Endothelial cell of umbilical vein (primary cell): ENCODE results near the gene PIWIL4. TPM values are rescaled to one million over a fixed set of nuclear protein-coding genes. Genes with fewer than 3 reads are reported as not detected.

ENCODE experiments used
- BruUV-seq: library from RNA; stranded (reverse); fragments of 400-500 nt; replicated peaks from 2 replicates; lab custom pipeline; 2021; lab: Mats Ljungman, UMichigan
- CTCF ChIA-PET: fragments of 300-600, 350-600 bp; sonication (Branson Sonifier 250); formaldehyde crosslinking; loops from one replicate; lab custom pipeline; 2021; ENCODE audit warnings: antibody characterized with exemption, inconsistent platforms; lab: Charles Lee
- POLR2A ChIA-PET: fragments of 300-600, 350-600 bp; sonication (Branson Sonifier 250); formaldehyde crosslinking; loops from one replicate; lab custom pipeline; 2021; ENCODE audit warnings: antibody characterized with exemption, inconsistent platforms; lab: Charles Lee
- DNase-seq: peaks from one replicate; pipeline ENCODE4 v3.0.0-alpha.2; 2011; ENCODE audit warnings: low read depth, low spot score
- FAIRE-seq: peaks from 2 replicates; lab custom pipeline; 2011; peaks lifted over from hg19 to GRCh38; lab: Jason Lieb, UNC
- H2AFZ ChIP-seq: 2 replicates; pipeline ENCODE4 v1.6.0; 2012; ENCODE audit warnings: low read depth, low read length, control low read depth, inconsistent platforms
- H3K27ac ChIP-seq: 2 replicates; pipeline ENCODE4 v1.5.1; 2011; ENCODE audit warnings: low read depth, mild to moderate bottlenecking, control low read depth, low read length, moderate library complexity; ENCODE audit not compliant: insufficient read depth
- H3K27me3 ChIP-seq, 2 experiments: 2 replicates each; pipeline versions ENCODE4 v1.6.0 to v1.6.1; 2011; ENCODE audit warnings: low read length in 2 of 2, mixed read lengths in 1 of 2; ENCODE audit not compliant: control insufficient read depth in 2 of 2, insufficient read depth in 2 of 2
- H3K36me3 ChIP-seq, 2 experiments: 2 replicates in 1 of 2; 3 replicates in 1 of 2; pipeline ENCODE4 v1.5.1; 2011; ENCODE audit warnings: low read length in 2 of 2, mild to moderate bottlenecking in 1 of 2, moderate library complexity in 1 of 2; ENCODE audit not compliant: control insufficient read depth in 2 of 2, insufficient read depth in 2 of 2; ENCODE audit errors: extremely low read depth in 1 of 2
- H3K4me1 ChIP-seq: 3 replicates; pipeline ENCODE4 v1.5.1; 2011; ENCODE audit warnings: mild to moderate bottlenecking, low read length; ENCODE audit not compliant: control insufficient read depth, insufficient read depth; ENCODE audit errors: extremely low read depth
- H3K4me2 ChIP-seq: 2 replicates; pipeline ENCODE4 v1.6.1; 2011; ENCODE audit warnings: low read length, control low read depth, mixed read lengths; ENCODE audit not compliant: insufficient read depth
- H3K4me3 ChIP-seq, 3 experiments: fragments of 200-600 bp in 1 of 3; sonication (generic), shearing (Covaris generic) in 1 of 3; replicated peaks in 1 of 3; 2 replicates each; pipeline ENCODE4 v1.5.1; 2011 to 2016; ENCODE audit warnings: control low read depth in 3 of 3, low read length in 3 of 3, mild to moderate bottlenecking in 2 of 3, inconsistent platforms in 1 of 3, low read depth in 1 of 3, moderate library complexity in 1 of 3; ENCODE audit not compliant: insufficient read depth in 1 of 3
- H3K79me2 ChIP-seq: 2 replicates; pipeline ENCODE4 v1.6.0; 2012; ENCODE audit warnings: low read length, inconsistent platforms; ENCODE audit not compliant: control insufficient read depth, insufficient read depth
- H3K9ac ChIP-seq: replicated peaks from 2 replicates; pipeline ENCODE3; 2011; ENCODE audit warnings: low read length, control low read depth; ENCODE audit not compliant: insufficient read depth; ENCODE audit errors: extremely low read depth
- H3K9me1 ChIP-seq: replicated peaks from 3 replicates; pipeline ENCODE4 v1.6.0; 2011; ENCODE audit warnings: mild to moderate bottlenecking, low read length; ENCODE audit not compliant: control insufficient read depth, insufficient read depth; ENCODE audit errors: extremely low read depth
- H3K9me3 ChIP-seq: replicated peaks from 2 replicates; pipeline ENCODE4 v1.5.1; 2012; ENCODE audit warnings: low read length, inconsistent platforms; ENCODE audit not compliant: control insufficient read depth, insufficient read depth
- H4K20me1 ChIP-seq: replicated peaks from 2 replicates; pipeline ENCODE3; 2011; ENCODE audit warnings: mild to moderate bottlenecking, low read length; ENCODE audit not compliant: control insufficient read depth, insufficient read depth; ENCODE audit errors: extremely low read depth
- CTCF ChIP-seq, 2 donors: IDR thresholded peaks; 1 replicate in 1 of 2; 2 replicates in 1 of 2; pipeline ENCODE4 v1.5.1; 2011; ENCODE audit warnings: low read length in 2 of 2, mild to moderate bottlenecking in 2 of 2, moderate library complexity in 2 of 2, control low read depth in 1 of 2, inconsistent platforms in 1 of 2, low read depth in 1 of 2; ENCODE audit not compliant: insufficient read depth in 1 of 2; ENCODE audit errors: extremely low read depth in 1 of 2
- EZH2 ChIP-seq: IDR thresholded peaks from 2 replicates; pipeline ENCODE4 v1.6.1; 2012; ENCODE audit warnings: borderline replicate concordance, low read depth, mild to moderate bottlenecking, moderate library complexity, low read length, inconsistent platforms; ENCODE audit not compliant: severe bottlenecking
- FOS ChIP-seq: IDR thresholded peaks from 2 replicates; pipeline ENCODE4 v1.6.1; 2011; ENCODE audit warnings: mild to moderate bottlenecking, low read length, moderate library complexity, borderline replicate concordance; ENCODE audit not compliant: insufficient read depth
- GATA2 ChIP-seq: IDR thresholded peaks from 2 replicates; pipeline ENCODE4 v1.7.0; 2011; ENCODE audit warnings: low read depth, mild to moderate bottlenecking, moderate library complexity, mixed read lengths, low read length; ENCODE audit not compliant: insufficient read length, insufficient read depth
- JUN ChIP-seq: IDR thresholded peaks from 2 replicates; pipeline ENCODE4 v1.6.1; 2011; ENCODE audit warnings: borderline replicate concordance, low read depth; ENCODE audit not compliant: insufficient read length, insufficient read depth
- MAX ChIP-seq: IDR thresholded peaks from 2 replicates; pipeline ENCODE4 v1.6.1; 2011; ENCODE audit not compliant: insufficient read depth, insufficient read length
- MYC ChIP-seq: IDR thresholded peaks from one replicate; pipeline ENCODE4 v1.6.1; 2011; ENCODE audit warnings: mild to moderate bottlenecking, low read depth, low read length
- POLR2A ChIP-seq: IDR thresholded peaks from 2 replicates; pipeline ENCODE4 v1.6.1; 2012; ENCODE audit warnings: low read depth, mild to moderate bottlenecking, control low read depth, low read length
- POLR2AphosphoS5 ChIP-seq: IDR thresholded peaks from 2 replicates; pipeline ENCODE4 v1.6.1; 2012; ENCODE audit warnings: low read depth, mild to moderate bottlenecking, control low read depth, low read length, moderate library complexity; ENCODE audit not compliant: insufficient read depth
- dilution Hi-C: fragments of 300-500 bp; cut with MboI; formaldehyde crosslinking; loops from one replicate; pipeline ENCODE4 v1.15.0; 2019; ENCODE audit warnings: low sequenced_read_pairs; ENCODE audit not compliant: extremely low pct_ligation_motif_present
- intact Hi-C: fragments of 100-400 bp; cut with micrococcal nuclease; formaldehyde crosslinking; loops from one replicate; pipeline ENCODE4 v1.10.0; 2022
- polyA plus RNA-seq, 4 experiments: library from polyadenylated mRNA; depleted of rRNA in 3 of 4; stranded (reverse) in 3 of 4; unstranded in 1 of 4; fragments of >200 nt; gene quantifications; 2 replicates each; pipeline versions ENCODE4 v1.2.1 to v1.2.3, GENCODE V29; 2011 to 2012; ENCODE audit warnings: missing spikeins in 1 of 4
- total RNA-seq: library from RNA; stranded (reverse); gene quantifications from 2 replicates; pipeline ENCODE4 v1.2.3, GENCODE V29; 2021

The PIWIL4 gene
- total and polyA plus RNA-seq, 2 donors (not counting 3 experiments of a cell fraction or from before 2014, with no cell fraction given), result 0.55 to 0.64 TPM

- TF ChIP-seq MYC (no peak), GATA2 (no peak), FOS (no peak), JUN (no peak), MAX (no peak), CTCF (IDR thresholded peaks at IDR 0.05; ENCODE audit: extremely low read depth in 1 of 2, insufficient read depth in 1 of 2, low read depth in 1 of 2, low read length in 2 of 2) (no peak), POLR2A (no peak), EZH2 (no peak), POLR2AphosphoS5 (no peak)
- no peak for FAIRE-seq
- Histone ChIP-seq H3K27me3 (peaks cover 15 to 28% of the 10 kb centered on the region in 2 experiments), H3K79me2 (no peaks in the 10 kb centered on the region), H3K9me3 (no peaks in the 10 kb centered on the region), H3K27ac (no peak overlapping the region), H3K9ac (no peak overlapping the region), H4K20me1 (no peaks in the 10 kb centered on the region), H3K4me2 (no peak overlapping the region), H3K4me3 (no peak overlapping the region), H3K9me1 (no peaks in the 10 kb centered on the region), H3K36me3 (no peaks in the 10 kb centered on the region), H2AFZ (no peak overlapping the region), H3K4me1 (no peaks in the 10 kb centered on the region)
- no TSS peak for BruUV-seq
- ChIA-PET CTCF (interaction anchor here (1.0 to 1.5 kb wide), 3 partner anchors 17 to 644 kb away, joined by 3 to 4 read pairs (median 4); no protein-coding TSS in a partner anchor), POLR2A (no interaction called here)
- dilution Hi-C loops (no loop called here), intact Hi-C loops (no loop called here)
- DNase-seq, result no peak
These were observed 27.7 kb upstream of the PIWIL4 start for GRCh38 chr11:94539420-94539819.
